Activated T-helper 1 cell treated with Interleukin-2 at 50 U/mL for 16 hours (primary cell): Measurements from ENCODE around the gene FANCE.
"Not testable (repeated sequence)": the region's sequence is repeated elsewhere in the genome, so short reads cannot be mapped to it uniquely, and the experiment has no call there.

Experiments
- DNase-seq: peaks from one replicate; pipeline ENCODE4 v3.0.0-alpha.2; 2020; ENCODE audit warnings: low read depth

Gene FANCE

DNA sequence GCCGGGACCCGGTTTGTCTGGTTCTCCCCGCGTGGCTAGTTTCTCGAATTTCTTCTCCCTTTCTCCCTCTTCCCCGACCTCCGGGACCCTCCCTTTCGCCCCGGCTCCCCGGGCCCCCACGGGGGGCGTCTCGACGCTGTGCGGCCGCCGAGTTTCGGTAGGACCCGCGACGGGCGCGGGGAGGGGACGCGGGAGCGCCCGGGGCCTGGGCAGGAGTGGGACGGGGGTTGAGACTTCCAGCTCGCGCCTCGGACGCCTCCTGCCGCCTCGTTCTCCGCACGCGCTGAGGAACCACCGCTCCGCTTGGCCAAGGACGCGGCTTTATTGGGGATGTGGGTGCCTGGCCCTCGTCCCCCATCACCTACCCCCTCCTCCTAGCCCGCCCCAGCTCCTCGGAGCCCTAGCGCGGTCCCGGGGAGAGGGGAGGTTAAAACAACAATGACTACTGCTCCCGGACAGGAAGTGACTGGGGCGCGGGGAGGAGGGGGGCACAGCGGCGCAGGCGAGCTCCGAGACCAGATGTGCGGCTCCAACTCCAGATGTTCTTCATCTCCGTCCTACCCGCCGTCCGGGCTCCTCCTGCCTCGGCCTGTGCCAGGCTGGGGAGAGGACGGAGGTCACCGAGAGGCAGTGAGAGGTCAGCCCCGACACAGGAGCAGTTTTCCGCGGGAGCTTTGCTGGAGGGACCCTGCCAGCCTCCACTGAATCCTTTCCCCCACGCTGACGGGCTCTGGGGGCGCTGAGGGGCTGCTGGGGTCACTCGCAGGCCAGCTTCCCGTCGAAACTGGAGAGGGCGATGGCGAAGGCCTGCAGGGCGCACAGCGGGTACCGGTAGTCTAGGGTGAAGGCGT, 45.7 kb downstream of the FANCE start:
- DNase-seq = peak; percentile 27

DNA sequence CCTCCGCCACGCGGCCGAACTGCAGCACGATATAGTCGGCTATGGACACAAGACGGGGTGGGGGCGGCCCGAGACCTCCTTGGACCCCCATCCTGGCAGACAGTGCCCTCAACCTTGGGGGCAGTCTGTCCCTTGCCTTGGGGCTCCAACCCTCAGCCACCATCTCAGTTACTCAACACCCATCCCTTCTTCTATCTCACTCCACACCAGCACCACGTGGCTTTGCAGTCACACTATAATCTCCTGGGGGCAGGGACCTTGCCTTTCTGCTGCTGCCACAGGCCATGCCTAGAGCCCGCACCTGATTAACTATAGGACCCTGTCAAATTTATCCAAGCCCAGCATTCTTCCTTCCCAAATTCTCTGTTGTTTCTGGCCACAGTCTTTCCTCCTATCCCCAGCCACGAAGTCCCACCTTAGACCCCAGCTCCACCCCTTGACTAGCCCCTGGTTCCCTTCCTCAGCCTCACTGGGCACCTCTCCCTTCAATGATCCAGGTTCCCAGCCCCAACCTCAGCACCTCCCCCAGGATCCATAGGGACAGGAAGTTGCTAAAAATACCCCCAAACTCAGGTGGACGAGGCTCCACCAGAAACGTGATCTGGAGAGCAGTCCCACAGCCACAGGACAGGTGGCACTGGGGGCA, 46.4 kb downstream of the FANCE start:
- no peak for DNase-seq

GRCh38 chr6:35499372-35499771, 47.2 kb downstream of the FANCE start:
- no peak for DNase-seq

GRCh38 chr6:35500782-35501181, 48.6 kb downstream of the FANCE start:
- DNase-seq = no peak

DNA sequence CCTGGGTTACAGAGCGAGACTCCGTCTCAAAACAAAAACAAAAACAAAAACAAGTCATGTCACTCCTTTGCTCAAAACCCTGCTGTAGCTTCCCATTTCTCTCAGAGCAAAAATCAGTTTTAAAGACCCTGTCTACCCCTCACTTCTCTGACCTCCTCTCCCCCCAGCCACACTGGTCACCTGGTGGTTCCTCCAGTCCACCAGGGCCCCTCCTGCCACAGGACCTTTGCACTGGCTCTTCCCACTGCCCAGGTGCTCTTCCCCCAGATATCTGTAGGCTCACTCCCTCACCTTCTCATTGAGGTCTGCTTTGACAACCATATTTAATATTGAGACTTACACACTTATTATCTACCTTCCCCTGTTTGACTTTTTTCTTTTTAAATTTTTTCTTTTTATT, 49.6 kb downstream of the FANCE start:
- no peak for DNase-seq

DNA sequence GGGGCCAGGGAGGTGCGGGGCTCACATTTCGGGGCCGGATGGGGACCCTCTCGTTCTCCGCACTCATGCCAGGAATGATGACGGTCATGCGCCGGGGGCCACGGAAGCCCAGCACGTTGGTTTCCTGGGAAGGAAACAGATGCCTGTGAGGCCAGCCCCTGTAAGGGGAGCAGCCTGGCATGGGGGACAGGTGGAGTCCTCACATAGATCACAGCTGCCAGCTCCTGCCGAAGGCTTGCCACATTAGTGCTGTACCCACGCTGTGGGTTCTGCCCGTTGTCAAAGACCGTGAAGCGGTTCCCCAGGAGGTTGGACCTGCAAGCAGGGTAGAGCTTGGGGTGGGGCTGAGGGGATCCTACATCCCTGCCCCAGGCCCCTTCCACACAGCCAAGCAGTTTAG, 51.4 kb downstream of the FANCE start:
- DNase-seq = no peak

DNA sequence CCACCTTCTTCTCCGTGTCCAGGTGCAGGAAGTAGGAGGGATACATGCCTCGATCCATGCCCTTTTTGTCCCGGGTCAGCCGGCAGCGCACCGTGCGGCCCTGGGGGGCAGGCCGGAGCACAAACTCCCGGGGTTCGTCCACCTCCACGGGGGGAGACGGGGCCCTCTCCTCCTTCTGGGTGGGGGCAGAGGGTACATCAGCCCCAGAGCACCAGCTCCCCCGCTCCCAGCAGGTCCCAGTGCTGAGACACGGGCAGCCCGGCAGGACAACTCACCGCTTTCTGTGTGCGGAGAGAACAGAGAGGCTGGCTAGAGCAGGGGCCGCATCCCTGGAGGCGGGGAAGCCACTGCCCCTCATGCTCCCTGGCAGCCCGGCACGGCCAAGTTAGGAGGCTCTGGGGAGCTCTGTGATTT, 53.9 kb downstream of the FANCE start:
- DNase-seq = no peak

DNA sequence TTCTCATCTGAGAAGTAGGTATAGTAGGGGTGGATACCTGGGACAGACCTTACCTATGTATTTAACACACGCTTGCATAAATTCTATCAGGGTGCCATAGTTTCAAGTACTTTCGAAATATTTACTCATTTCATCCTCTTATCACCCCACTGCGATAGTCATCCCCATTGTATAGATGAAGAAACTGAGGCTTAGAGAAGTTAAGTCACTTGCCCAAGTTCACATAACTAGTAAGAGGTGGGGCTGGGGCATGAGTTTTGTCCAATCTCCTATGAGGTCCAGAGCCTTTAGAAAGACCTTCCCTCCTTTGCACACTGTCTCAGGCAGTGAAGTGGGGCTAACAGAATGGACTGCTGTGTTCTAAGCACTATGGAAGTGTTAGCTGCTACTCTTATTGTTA, 54.4 kb downstream of the FANCE start:
- no peak for DNase-seq

GRCh38 chr6:35507221-35507620, 55.1 kb downstream of the FANCE start:
- DNase-seq = no peak

GRCh38 chr6:35508027-35508426, 55.9 kb downstream of the FANCE start:
- no peak for DNase-seq

- DNase-seq = no peak
Measured at GRCh38 chr6:35508542-35508941, 56.4 kb downstream of the FANCE start.

DNA sequence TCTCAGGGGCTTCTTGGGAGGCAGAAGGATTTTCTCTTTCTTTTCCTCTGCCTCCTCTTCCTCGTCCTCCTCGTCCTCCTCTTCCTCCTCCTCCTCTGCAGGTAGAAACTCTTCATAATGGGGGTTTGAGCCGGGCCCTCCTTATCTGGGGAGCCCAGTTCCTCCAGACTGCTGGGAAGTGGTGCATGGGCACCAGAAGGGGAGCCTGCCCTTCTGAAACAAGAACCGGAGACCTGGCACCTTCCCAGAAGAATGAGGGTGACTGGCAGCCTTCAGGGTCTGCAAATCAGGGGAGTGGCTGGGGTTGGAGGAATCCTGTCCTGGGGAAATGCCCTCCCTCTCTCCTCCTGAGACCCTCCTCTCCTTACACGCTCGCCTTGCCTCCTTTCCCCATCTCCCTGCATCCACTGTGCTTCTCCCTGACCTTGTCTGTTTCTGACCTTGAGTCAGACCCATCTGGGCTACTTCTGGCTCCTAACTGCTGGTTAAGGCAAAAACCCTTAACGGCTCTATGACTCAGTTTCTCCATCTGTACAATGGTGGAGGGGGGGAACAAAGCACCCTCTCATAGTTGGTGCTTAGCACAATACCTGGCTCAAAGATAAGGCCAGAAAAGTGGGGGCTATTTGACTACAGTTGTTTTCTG, 58.9 kb downstream of the FANCE start:
- DNase-seq = no peak

DNA sequence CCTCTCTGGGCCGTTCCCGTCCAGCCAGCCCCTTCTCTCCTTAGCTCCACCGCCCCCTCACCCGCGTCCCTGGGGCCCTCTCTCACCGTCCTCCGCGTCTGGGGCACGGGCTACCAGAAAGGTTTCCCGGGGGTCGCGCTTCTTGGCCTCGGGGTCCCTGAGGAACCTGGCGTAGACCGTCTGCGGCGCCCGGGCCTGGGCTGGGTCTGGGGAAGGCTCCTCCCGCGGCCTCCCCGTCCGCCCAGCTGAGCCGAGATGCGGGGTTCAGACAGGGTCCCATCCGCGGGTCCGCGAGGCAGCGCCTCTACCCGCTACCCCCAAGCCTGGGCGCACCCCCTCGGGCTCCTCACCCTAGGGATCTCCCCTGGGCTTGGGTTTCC, 59.4 kb downstream of the FANCE start:
- DNase-seq = no peak

- DNase-seq = no peak
Measured at GRCh38 chr6:35512006-35512405, 59.9 kb downstream of the FANCE start.

DNA sequence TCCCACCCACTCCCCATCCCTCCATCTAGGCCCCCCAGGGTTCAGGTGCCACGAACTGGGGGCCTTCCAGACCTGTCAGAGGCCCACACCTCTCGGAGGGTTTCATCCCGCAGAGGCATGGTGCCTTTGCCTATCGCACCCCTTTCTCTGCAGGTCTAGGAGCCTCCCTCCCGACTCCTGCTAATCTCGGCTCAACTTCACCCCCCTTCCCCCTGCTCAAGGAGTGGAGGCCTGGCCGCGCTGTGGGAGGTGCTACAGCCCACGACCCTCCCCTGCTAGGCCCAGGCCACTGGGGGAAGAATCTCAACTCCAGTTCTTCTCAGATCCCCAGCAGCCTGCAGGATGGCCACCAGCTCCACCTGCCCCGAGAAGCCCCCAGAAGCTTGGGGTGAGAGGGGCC, 60.6 kb downstream of the FANCE start, which contains the start of gene TULP1:
TULP1 (minus strand) TSS at position 157 of the 400 bp plus-strand sequence; CDS start at position 119, 38 bp downstream.
- no peak for DNase-seq

DNA sequence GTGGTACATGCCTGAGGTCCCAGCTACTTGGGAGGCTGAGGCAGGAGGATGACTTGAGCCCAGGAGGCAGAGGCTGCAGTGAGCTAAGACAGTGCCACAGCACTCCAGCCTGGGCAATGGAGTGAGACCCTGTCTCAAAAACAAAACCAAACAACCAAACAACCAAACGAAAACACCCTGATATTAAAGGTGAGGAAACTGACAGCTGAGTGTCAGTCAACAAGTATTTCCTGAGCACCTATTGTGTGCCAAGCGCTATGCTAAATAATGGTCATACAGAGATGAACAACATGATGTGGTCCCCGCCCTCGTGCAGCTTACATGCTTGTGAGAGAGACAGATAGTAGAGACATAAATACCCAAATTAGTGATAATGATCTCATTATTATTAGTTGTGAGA, 62.4 kb downstream of the FANCE start:
- DNase-seq = no peak

DNA sequence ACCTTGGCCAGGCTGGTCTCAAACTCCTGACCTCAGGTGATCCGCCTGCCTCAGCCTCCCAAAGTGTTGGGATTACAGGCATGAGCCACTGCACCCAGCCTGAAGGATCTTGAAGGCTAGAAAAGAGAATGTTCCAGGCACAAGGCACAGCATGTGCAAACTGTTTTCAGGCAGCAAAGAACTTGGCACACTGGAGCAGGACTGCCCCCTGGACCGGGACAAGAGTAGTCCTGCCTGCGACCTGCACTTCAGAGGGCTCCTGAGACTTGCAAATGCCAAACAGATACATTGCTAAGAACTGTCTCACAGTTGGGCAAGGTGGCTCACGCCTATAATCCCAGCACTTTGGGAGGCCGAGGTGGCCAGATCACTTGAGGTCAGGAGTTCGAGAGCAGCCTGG, 63.8 kb downstream of the FANCE start:
- not testable (repeated sequence) for DNase-seq
